Adrenal gland (tissue), 19 donors: Measurements from ENCODE around the gene CC2D2B. TPM values are rescaled to one million over a fixed set of nuclear protein-coding genes. Genes with fewer than 3 reads are reported as not detected.

Experiments
- DNase-seq, 7 donors: peaks; one replicate each; pipeline ENCODE4 v3.0.0-alpha.2; 2019 to 2020
- H3K27ac ChIP-seq, 5 donors: fragments of 200-600 bp; sonication (generic) in 4 of 5; 1 replicate in 3 of 5; 2 replicates in 2 of 5; pipeline versions ENCODE4 v1.5.1 to v1.8.0; 2016 to 2020; ENCODE audit warnings: mild to moderate bottlenecking in 1 of 5
- H3K27me3 ChIP-seq: fragments of 200-600 bp; 2 replicates; pipeline ENCODE4 v1.8.0; 2021
- H3K36me3 ChIP-seq, 2 donors: fragments of 200-600 bp; replicated peaks in 1 of 2; 1 replicate in 1 of 2; 2 replicates in 1 of 2; pipeline versions ENCODE4 v1.5.1 to v1.8.0; 2018 to 2022
- H3K4me1 ChIP-seq, 2 donors: fragments of 200-600 bp; replicated peaks in 1 of 2; 1 replicate in 1 of 2; 2 replicates in 1 of 2; pipeline versions ENCODE4 v1.5.1 to v1.8.0; 2018 to 2021
- H3K4me3 ChIP-seq, 4 donors: fragments of 200-600 bp; sonication (generic) in 3 of 4; one replicate each; pipeline ENCODE4 v1.5.1; 2016 to 2018
- H3K9me3 ChIP-seq, 3 donors: fragments of 200-600 bp; sonication (generic) in 1 of 3; replicated peaks in 1 of 3; 1 replicate in 2 of 3; 2 replicates in 1 of 3; pipeline versions ENCODE4 v1.5.1 to v1.8.0; 2016 to 2021
- CTCF ChIP-seq, 6 experiments: fragments of 450-650 bp in 4 of 6; fragments of 200-600 bp in 2 of 6; sonication (generic) in 1 of 6; IDR thresholded peaks; 1 replicate in 5 of 6; 2 replicates in 1 of 6; pipeline versions ENCODE4 v1.5.1 to v1.8.0; 2016 to 2021; ENCODE audit warnings: antibody characterized with exemption in 6 of 6, mild to moderate bottlenecking in 2 of 6, moderate library complexity in 1 of 6
- POLR2A ChIP-seq, 2 donors: fragments of 450-650 bp; IDR thresholded peaks; one replicate each; pipeline ENCODE4 v1.6.1; 2017; ENCODE audit warnings: antibody characterized with exemption in 2 of 2, mild to moderate bottlenecking in 2 of 2, moderate library complexity in 1 of 2
- WGBS, 4 donors: extraction: QIAGEN DNeasy Blood & Tissue Kit in 2 of 4; methylation state at CpG; one replicate each; pipeline versions ENCODE4 v1.1.5 to v1.1.7; 2013 to 2017; 5-methylcytosine and 5-hydroxymethylcytosine counted together
- intact Hi-C, 2 donors: fragments of 100-400 bp; cut with DNase I; formaldehyde crosslinking; loops; one replicate each; pipeline versions ENCODE4 v1.14.1 to v1.15.0; 2022 to 2023
- long read RNA-seq, 10 donors: library from polyadenylated mRNA in 3 of 10; unstranded in 2 of 10; stranded (forward) in 1 of 10; transcript quantifications; one replicate each; pipeline ENCODE4 v2.0.0 and lab custom pipeline, GENCODE V29; 2021 to 2026
- polyA plus RNA-seq, 3 donors: library from polyadenylated mRNA; stranded (reverse); fragments of 200-250 nt in 2 of 3; fragments of 350-450 nt in 1 of 3; fragmentation: Illumina TruSeq in 1 of 3; extraction: RNeasy Lipid Tissue Mini Kit (QIAGEN cat#74804) in 1 of 3; gene quantifications; one replicate each; pipeline ENCODE4 v1.2.3, GENCODE V29; 2013 to 2014
- total RNA-seq, 9 donors: library from RNA; depleted of rRNA in 4 of 9; stranded (reverse); fragments of >200 nt in 4 of 9; fragments of 120-200 nt in 1 of 9; fragmentation: NEBNext Ultra II Directional in 1 of 9; extraction: Animal tissue kit (Norgen Biotek cat#: 25700) in 1 of 9; gene quantifications; one replicate each; pipeline versions ENCODE4 v1.1.0 to v1.2.4, GENCODE V29; 2013 to 2023
- donor health status: healthy with polysubstance abuse.
- donor health status: Bipolar disorder and iron deficiency.
- donor health status: DM: yes; HTN: yes; CAD: no.
- donor health status: DM: no; HTN: no; CAD: no.
- donor health status: DM: no; HTN: no; CAD: no.
- donor health status: DM: yes; HTN: yes; CAD: no.

CC2D2B gene
- 1 to 10 TPM in 4 of 9 donors, under 1 TPM in 4, not detected in 1; 0.66 to 3.4 (median 1.2) TPM for total RNA-seq
- polyA plus RNA-seq = 1 to 10 TPM in 1 of 3 donors, under 1 TPM in 2; 0.29 to 1.5 (median 0.81) TPM
- long read RNA-seq, donor 1 = 0 reads
- long read RNA-seq, donor 2 = 0 reads
- long read RNA-seq, donor 3 = 0 reads
- long read RNA-seq, donor 4 = 0 reads
- long read RNA-seq, donor 5, partial matches to known transcripts = 0 of 2 reads
- long read RNA-seq, donor 5, other reads (novel, unspliced or antisense) = 2 of 2 reads
- long read RNA-seq, donor 6 = 0 reads
- long read RNA-seq, donor 7 = 0 reads
- long read RNA-seq, donor 8 = 0 reads
- long read RNA-seq, donor 9 = 0 reads
- long read RNA-seq, donor 10 = 0 reads

GRCh38 chr10:95907456-95908253, at the start of gene CC2D2B:
CC2D2B (plus strand) TSS chr10:95907975; CDS start chr10:95911324, 3,349 bp downstream.
- 0% methylated on average over 13 to 69 of the region's 69 CpGs for WGBS, 4 donors
- H3K4me3 ChIP-seq = peak within 1 kb of the TSS; percentile 19 to 80 (median 58)
- intact Hi-C loops = no loop called here
- TF ChIP-seq POLR2A (IDR thresholded peaks at IDR 0.05) (peak in 1 of 2 donors; percentile 51), CTCF (IDR thresholded peaks at IDR 0.05) (peak in 2 of 6 experiments; percentile 16 to 18)
- DNase-seq = peak; percentile 82 to 91 (median 86)
- peaks cover 0 to 4% of the 10 kb centered on the region in 2 donors for H3K36me3 ChIP-seq
- no peaks in the 10 kb centered on the region for H3K27me3 ChIP-seq
- H3K9me3 ChIP-seq = no peaks in the 10 kb centered on the region
- peak within 1 kb of the TSS; percentile 75 to 93 (median 85) for H3K27ac ChIP-seq
- H3K4me1 ChIP-seq = peaks cover 23 to 30% of the 10 kb centered on the region in 2 donors

- Histone ChIP-seq H3K4me3 (no peak overlapping the region), H3K27ac (no peak overlapping the region), H3K9me3 (no peaks in the 10 kb centered on the region), H3K27me3 (no peaks in the 10 kb centered on the region), H3K4me1 (no peaks in the 10 kb centered on the region), H3K36me3 (no peaks in the 10 kb centered on the region)
- DNase-seq = no peak
- TF ChIP-seq POLR2A (IDR thresholded peaks at IDR 0.05) (no peak), CTCF (IDR thresholded peaks at IDR 0.05) (no peak)
- WGBS, 4 donors = 91 to 100% (median 96%) methylated on average over 3 of the region's 3 CpGs
- intact Hi-C loops = no loop called here
Observed at GRCh38 chr10:95860166-95860940, 47.4 kb upstream of the CC2D2B start.

- H3K36me3 ChIP-seq = no peaks in the 10 kb centered on the region
- no peaks in the 10 kb centered on the region for H3K27me3 ChIP-seq
- H3K4me3 ChIP-seq = no peak overlapping the region
- TF ChIP-seq CTCF (IDR thresholded peaks at IDR 0.05) = no peak
- TF ChIP-seq POLR2A (IDR thresholded peaks at IDR 0.05) = no peak
- 77 to 91% (median 82%) methylated on average over 2 of the region's 2 CpGs for WGBS, 4 donors
- no peaks in the 10 kb centered on the region for H3K9me3 ChIP-seq
- no peaks in the 10 kb centered on the region for H3K4me1 ChIP-seq
- DNase-seq = no peak
- H3K27ac ChIP-seq = no peak overlapping the region
- intact Hi-C loops = no loop called here
Observed at GRCh38 chr10:95861386-95861785, 46.4 kb upstream of the CC2D2B start.
